Measurements from ENCODE around the gene KRT1. TPM values are rescaled to one million over a fixed set of nuclear protein-coding genes. Genes with fewer than 3 reads are reported as not detected.

The KRT1 gene
- total and polyA plus RNA-seq, 2 donors: 9.3 to 507 TPM

- Histone ChIP-seq H3K4me3 (ENCODE audit: low read length in 2 of 2) (no peak overlapping the region), H3K27me3 (ENCODE audit: control insufficient read depth in 2 of 2, insufficient read depth in 1 of 2, low read length in 1 of 2) (no peaks in the 10 kb centered on the region), H3K4me1 (ENCODE audit: control insufficient read depth in 2 of 2, insufficient read depth in 2 of 2, low read length in 2 of 2) (peaks cover 4 to 23% of the 10 kb centered on the region in 2 donors), H3K9me3 (ENCODE audit: control insufficient read depth in 2 of 2, insufficient read depth in 1 of 2, low read length in 1 of 2) (no peaks in the 10 kb centered on the region), H3K27ac (ENCODE audit: low read depth in 1 of 2, low read length in 1 of 2) (no peak overlapping the region), H3K36me3 (ENCODE audit: control insufficient read depth in 2 of 2, insufficient read depth in 2 of 2, low read length in 1 of 2) (no peaks in the 10 kb centered on the region)
- 90% methylated on average over 6 of the region's 6 CpGs for WGBS
- no peak for DNase-seq (ENCODE audit: low read depth in 6 of 9, low spot score in 9 of 9)
These were observed 48.3 kb downstream of the KRT1 start for GRCh38 chr12:52631676-52632459.

GRCh38 chr12:52631264-52631663 is 48.9 kb downstream of the KRT1 start:
- peaks cover 4 to 23% of the 10 kb centered on the region in 2 donors for H3K4me1 ChIP-seq (ENCODE audit: control insufficient read depth in 2 of 2, insufficient read depth in 2 of 2, low read length in 2 of 2)
- H3K9me3 ChIP-seq (ENCODE audit: control insufficient read depth in 2 of 2, insufficient read depth in 1 of 2, low read length in 1 of 2): no peaks in the 10 kb centered on the region
- H3K4me3 ChIP-seq (ENCODE audit: low read length in 2 of 2): no peak overlapping the region
- WGBS: 73% methylated on average over 4 of the region's 4 CpGs
- no peak overlapping the region for H3K27ac ChIP-seq (ENCODE audit: low read depth in 1 of 2, low read length in 1 of 2)
- DNase-seq (ENCODE audit: low read depth in 6 of 9, low spot score in 9 of 9): no peak
- no peaks in the 10 kb centered on the region for H3K36me3 ChIP-seq (ENCODE audit: control insufficient read depth in 2 of 2, insufficient read depth in 2 of 2, low read length in 1 of 2)
- H3K27me3 ChIP-seq (ENCODE audit: control insufficient read depth in 2 of 2, insufficient read depth in 1 of 2, low read length in 1 of 2): no peaks in the 10 kb centered on the region

DNA sequence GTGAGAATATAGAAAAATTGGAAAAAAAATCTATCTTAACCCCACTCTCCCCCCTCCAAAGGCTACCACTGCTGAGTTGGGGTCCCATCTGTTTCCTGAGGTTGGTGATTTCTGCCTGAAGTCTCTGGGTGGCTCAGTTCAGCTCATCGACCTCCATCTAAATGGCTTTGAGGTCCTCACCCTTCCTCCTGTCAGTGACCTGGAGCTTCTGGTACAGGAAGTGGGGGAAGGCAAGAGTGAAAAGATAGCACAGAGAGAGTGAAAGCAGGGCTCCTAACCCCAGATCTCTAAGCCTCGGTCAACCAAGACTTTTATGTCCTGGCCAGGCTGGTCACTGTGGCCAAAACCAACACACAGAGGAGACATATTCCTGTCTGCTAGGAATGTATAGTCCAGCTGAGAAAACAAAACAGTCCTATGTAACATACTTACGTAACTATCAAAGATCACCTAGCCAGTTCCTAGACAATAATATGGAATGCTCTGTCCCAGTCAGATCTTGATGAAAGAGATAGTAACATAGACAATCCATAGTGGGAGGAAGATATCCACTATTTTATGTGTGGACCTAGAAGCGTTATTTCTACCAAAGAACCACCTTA is 49.5 kb downstream of the KRT1 start:
- no peak for DNase-seq (ENCODE audit: low read depth in 6 of 9, low spot score in 9 of 9)
- 51% methylated on average over 4 of the region's 4 CpGs for WGBS
- H3K36me3 ChIP-seq (ENCODE audit: control insufficient read depth in 2 of 2, insufficient read depth in 2 of 2, low read length in 1 of 2): no peaks in the 10 kb centered on the region

DNA sequence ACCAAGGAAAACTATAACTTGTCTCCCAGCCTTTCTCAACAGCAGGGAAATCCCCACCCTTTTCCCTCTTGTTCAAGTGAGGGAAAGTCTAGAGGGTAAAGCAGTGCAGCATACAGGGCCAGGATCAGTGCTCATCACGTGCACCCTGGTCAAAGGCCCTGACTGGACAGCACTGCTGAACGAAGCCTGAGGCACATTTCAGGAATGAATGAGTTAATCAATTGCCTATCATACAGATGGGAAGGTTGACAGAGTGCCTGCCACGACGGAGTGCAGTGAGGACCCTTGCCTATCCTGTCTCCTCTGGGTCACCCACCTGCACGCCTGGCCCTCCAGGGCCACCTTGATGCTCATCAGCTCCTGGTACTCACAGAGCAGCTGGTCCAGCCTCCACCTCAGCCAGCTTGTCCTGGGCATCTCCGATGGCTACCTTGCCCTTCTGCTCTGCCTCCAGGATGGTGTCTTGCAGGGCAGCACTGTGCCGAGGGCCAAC is 50.2 kb downstream of the KRT1 start:
- 92% methylated on average over 7 of the region's 7 CpGs for WGBS
- Histone ChIP-seq H3K27me3 (ENCODE audit: control insufficient read depth in 2 of 2, insufficient read depth in 1 of 2, low read length in 1 of 2) (no peaks in the 10 kb centered on the region), H3K4me3 (ENCODE audit: low read length in 2 of 2) (no peak overlapping the region), H3K27ac (ENCODE audit: low read depth in 1 of 2, low read length in 1 of 2) (no peak overlapping the region), H3K36me3 (ENCODE audit: control insufficient read depth in 2 of 2, insufficient read depth in 2 of 2, low read length in 1 of 2) (no peaks in the 10 kb centered on the region), H3K4me1 (ENCODE audit: control insufficient read depth in 2 of 2, insufficient read depth in 2 of 2, low read length in 2 of 2) (peaks cover 4 to 23% of the 10 kb centered on the region in 2 donors), H3K9me3 (ENCODE audit: control insufficient read depth in 2 of 2, insufficient read depth in 1 of 2, low read length in 1 of 2) (no peaks in the 10 kb centered on the region)
- no peak for DNase-seq (ENCODE audit: low read depth in 6 of 9, low spot score in 9 of 9)

More for the DNA sequence above, 49.5 kb downstream of the KRT1 start:
- Histone ChIP-seq H3K27ac (ENCODE audit: low read depth in 1 of 2, low read length in 1 of 2) (no peak overlapping the region), H3K4me1 (ENCODE audit: control insufficient read depth in 2 of 2, insufficient read depth in 2 of 2, low read length in 2 of 2) (peaks cover 4 to 23% of the 10 kb centered on the region in 2 donors), H3K27me3 (ENCODE audit: control insufficient read depth in 2 of 2, insufficient read depth in 1 of 2, low read length in 1 of 2) (no peaks in the 10 kb centered on the region), H3K9me3 (ENCODE audit: control insufficient read depth in 2 of 2, insufficient read depth in 1 of 2, low read length in 1 of 2) (no peaks in the 10 kb centered on the region), H3K4me3 (ENCODE audit: low read length in 2 of 2) (no peak overlapping the region)

DNA sequence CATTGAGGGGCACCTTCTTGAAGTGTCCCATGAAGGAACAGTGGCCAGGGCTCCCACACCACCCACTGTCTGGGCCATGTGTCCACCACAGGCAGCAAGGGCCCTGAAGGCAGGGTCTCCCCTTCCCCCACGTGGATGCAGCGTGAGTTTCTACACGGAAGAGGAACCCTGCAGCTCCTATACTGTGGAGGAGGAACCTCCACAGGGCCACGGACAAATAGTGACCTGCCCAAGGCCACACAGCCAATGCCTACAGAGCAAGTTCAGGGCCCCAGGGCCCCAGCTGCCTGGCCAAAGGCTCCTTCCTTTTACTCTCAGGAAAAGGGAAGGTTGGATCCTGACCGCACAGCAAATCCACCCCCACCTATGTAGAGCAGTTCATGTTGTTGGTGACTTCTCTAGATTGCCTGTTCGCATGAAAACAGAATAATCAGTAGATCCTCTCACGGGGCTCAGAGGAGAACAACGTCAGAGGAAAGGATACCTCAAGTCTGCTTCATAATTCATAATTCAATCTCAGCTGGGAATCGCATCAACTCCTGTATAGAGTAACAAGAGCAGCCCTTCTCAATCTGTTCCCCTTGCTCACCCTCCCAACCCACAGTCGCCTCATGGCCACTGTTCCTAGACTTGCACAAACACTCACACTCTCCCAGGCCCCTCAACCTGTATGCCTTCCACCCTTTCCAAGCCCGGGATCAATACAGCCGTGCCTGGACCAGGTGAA is 50.8 kb downstream of the KRT1 start:
- Histone ChIP-seq H3K4me3 (ENCODE audit: low read length in 2 of 2) (no peak overlapping the region), H3K36me3 (ENCODE audit: control insufficient read depth in 2 of 2, insufficient read depth in 2 of 2, low read length in 1 of 2) (no peaks in the 10 kb centered on the region), H3K4me1 (ENCODE audit: control insufficient read depth in 2 of 2, insufficient read depth in 2 of 2, low read length in 2 of 2) (peaks cover 4 to 22% of the 10 kb centered on the region in 2 donors), H3K9me3 (ENCODE audit: control insufficient read depth in 2 of 2, insufficient read depth in 1 of 2, low read length in 1 of 2) (no peaks in the 10 kb centered on the region), H3K27ac (ENCODE audit: low read depth in 1 of 2, low read length in 1 of 2) (no peak overlapping the region), H3K27me3 (ENCODE audit: control insufficient read depth in 2 of 2, insufficient read depth in 1 of 2, low read length in 1 of 2) (no peaks in the 10 kb centered on the region)
- 88% methylated on average over 12 of the region's 12 CpGs for WGBS
- no peak for DNase-seq (ENCODE audit: low read depth in 6 of 9, low spot score in 9 of 9)

- H3K36me3 ChIP-seq (ENCODE audit: control insufficient read depth in 2 of 2, insufficient read depth in 2 of 2, low read length in 1 of 2): no peaks in the 10 kb centered on the region
- no peak overlapping the region for H3K4me3 ChIP-seq (ENCODE audit: low read length in 2 of 2)
- no peak overlapping the region for H3K27ac ChIP-seq (ENCODE audit: low read depth in 1 of 2, low read length in 1 of 2)
- no peak for DNase-seq (ENCODE audit: low read depth in 6 of 9, low spot score in 9 of 9)
- peaks cover 4 to 16% of the 10 kb centered on the region in 2 donors for H3K4me1 ChIP-seq (ENCODE audit: control insufficient read depth in 2 of 2, insufficient read depth in 2 of 2, low read length in 2 of 2)
- WGBS: 91% methylated on average over 2 of the region's 2 CpGs
- no peaks in the 10 kb centered on the region for H3K27me3 ChIP-seq (ENCODE audit: control insufficient read depth in 2 of 2, insufficient read depth in 1 of 2, low read length in 1 of 2)
- no peaks in the 10 kb centered on the region for H3K9me3 ChIP-seq (ENCODE audit: control insufficient read depth in 2 of 2, insufficient read depth in 1 of 2, low read length in 1 of 2)
These were observed 51.4 kb downstream of the KRT1 start for GRCh38 chr12:52628841-52629240.

DNA sequence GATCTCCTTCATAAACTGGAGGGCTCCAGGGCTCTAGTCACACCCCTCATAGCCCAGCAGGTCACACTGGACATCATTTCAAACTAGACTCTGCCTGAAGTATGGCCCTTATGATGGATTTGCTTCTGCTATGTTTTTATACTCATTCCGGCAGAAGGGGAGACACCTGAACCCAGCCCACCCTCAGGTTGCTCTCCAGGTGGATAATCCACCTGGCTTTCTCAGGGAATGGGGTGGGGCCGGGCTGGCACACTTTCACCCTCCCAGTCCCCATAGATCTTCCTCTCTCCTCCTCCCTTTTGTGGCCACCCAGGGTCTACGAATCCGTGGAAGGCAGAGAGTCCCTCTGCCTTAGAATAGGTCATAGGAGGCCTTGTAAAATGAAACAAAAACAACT is 52.1 kb downstream of the KRT1 start:
- Histone ChIP-seq H3K9me3 (ENCODE audit: control insufficient read depth in 2 of 2, insufficient read depth in 1 of 2, low read length in 1 of 2) (no peaks in the 10 kb centered on the region), H3K4me3 (ENCODE audit: low read length in 2 of 2) (no peak overlapping the region), H3K4me1 (ENCODE audit: control insufficient read depth in 2 of 2, insufficient read depth in 2 of 2, low read length in 2 of 2) (peaks cover 0 to 9% of the 10 kb centered on the region in 2 donors), H3K27me3 (ENCODE audit: control insufficient read depth in 2 of 2, insufficient read depth in 1 of 2, low read length in 1 of 2) (no peaks in the 10 kb centered on the region), H3K27ac (ENCODE audit: low read depth in 1 of 2, low read length in 1 of 2) (no peak overlapping the region), H3K36me3 (ENCODE audit: control insufficient read depth in 2 of 2, insufficient read depth in 2 of 2, low read length in 1 of 2) (no peaks in the 10 kb centered on the region)
- 95% methylated on average over 4 of the region's 4 CpGs for WGBS
- DNase-seq (ENCODE audit: low read depth in 6 of 9, low spot score in 9 of 9): no peak

GRCh38 chr12:52627395-52628110 is 52.7 kb downstream of the KRT1 start:
- Histone ChIP-seq H3K9me3 (ENCODE audit: control insufficient read depth in 2 of 2, insufficient read depth in 1 of 2, low read length in 1 of 2) (no peaks in the 10 kb centered on the region), H3K27me3 (ENCODE audit: control insufficient read depth in 2 of 2, insufficient read depth in 1 of 2, low read length in 1 of 2) (no peaks in the 10 kb centered on the region), H3K4me1 (ENCODE audit: control insufficient read depth in 2 of 2, insufficient read depth in 2 of 2, low read length in 2 of 2) (peaks cover 0 to 5% of the 10 kb centered on the region in 2 donors), H3K27ac (ENCODE audit: low read depth in 1 of 2, low read length in 1 of 2) (no peak overlapping the region), H3K4me3 (ENCODE audit: low read length in 2 of 2) (no peak overlapping the region), H3K36me3 (ENCODE audit: control insufficient read depth in 2 of 2, insufficient read depth in 2 of 2, low read length in 1 of 2) (no peaks in the 10 kb centered on the region)
- 96% methylated on average over 2 of the region's 2 CpGs for WGBS
- no peak for DNase-seq (ENCODE audit: low read depth in 6 of 9, low spot score in 9 of 9)

Measured in thymus (tissue), 11 donors.